GM23338 (cell line): Measurements from ENCODE around the gene COL9A3. TPM values are rescaled to one million over a fixed set of nuclear protein-coding genes. Genes with fewer than 3 reads are reported as not detected.

ENCODE experiments used
- CREB1 ChIP-seq: fragments of 250-450 bp; sonication (Bioruptor Pico); IDR thresholded peaks from 2 replicates; pipeline ENCODE4 v1.5.0; 2020; ENCODE audit warnings: low read depth, mild to moderate bottlenecking, moderate library complexity
- CTCF ChIP-seq, 2 experiments: fragments of 200-600 bp in 1 of 2; sonication (generic) in 1 of 2; conservative IDR thresholded peaks; 2 replicates each; pipeline versions ENCODE4 v1.5.1 to v1.6.1; 2016 to 2017; ENCODE audit warnings: antibody characterized with exemption in 2 of 2, low read depth in 2 of 2, mild to moderate bottlenecking in 2 of 2, moderate library complexity in 1 of 2
- NANOG ChIP-seq: IDR thresholded peaks from 2 replicates; pipeline ENCODE4 v1.6.1; 2016; ENCODE audit warnings: antibody characterized with exemption, borderline replicate concordance
- POLR2AphosphoS5 ChIP-seq: IDR thresholded peaks from 2 replicates; pipeline ENCODE4 v1.6.1; 2016; ENCODE audit warnings: antibody characterized with exemption, low read depth
- ZNF114 ChIP-seq: fragments of 250-450 bp; sonication (Bioruptor Pico); IDR thresholded peaks from 2 replicates; pipeline ENCODE4 v1.5.0; 2020; ENCODE audit warnings: mild to moderate bottlenecking, moderate library complexity
- ZNF462 ChIP-seq: fragments of 250-450 bp; sonication (Bioruptor Pico); IDR thresholded peaks from 2 replicates; pipeline ENCODE4 v1.5.0; 2020; ENCODE audit warnings: mild to moderate bottlenecking, moderate library complexity
- polyA plus RNA-seq: library from polyadenylated mRNA; unstranded; fragments of >200 nt; fragmentation: Nextera tagmentation; extraction: Ambion mirVana; gene quantifications from 2 replicates; pipeline ENCODE4 v1.2.1, GENCODE V29; 2016
- total RNA-seq: library from RNA; depleted of rRNA; stranded (reverse); fragments of >200 nt; shearing (Covaris generic); gene quantifications from 2 replicates; pipeline ENCODE4 v1.2.3, GENCODE V29; 2014

The COL9A3 gene
- total and polyA plus RNA-seq, 2 experiments from 2014 or later = 74.9 to 113 TPM

- TF ChIP-seq CTCF (conservative IDR thresholded peaks at IDR 0.05; ENCODE audit: low read depth in 2 of 2) (no peak), NANOG (no peak), ZNF114 (CRISPR knock-in tag) (no peak), POLR2AphosphoS5 (no peak), ZNF462 (CRISPR knock-in tag) (no peak), CREB1 (no peak)
These were observed 47.3 kb upstream of the COL9A3 start (continued) for GRCh38 chr20:62769346-62770071.
